HepG2 (cell line): ENCODE results near the gene GNL3. TPM values are rescaled to one million over a fixed set of nuclear protein-coding genes. Genes with fewer than 3 reads are reported as not detected.

Source experiments
- ATAC-seq: fragments of 200-7000 bp; cut with Tn5 transposase; 3 replicates; pipeline ENCODE4 v1.9.1; 2020; ENCODE audit warnings: mild to moderate bottlenecking, moderate library complexity
- BruUV-seq: library from RNA; stranded (reverse); fragments of 400-500 nt; replicated peaks from 2 replicates; lab custom pipeline; 2021; lab: Mats Ljungman, UMichigan
- CTCF ChIA-PET: fragments of 300-600 bp; formaldehyde crosslinking; extraction: SDS; loops from one replicate; lab custom pipeline; 2021; ENCODE audit warnings: low total read pairs, inconsistent platforms, low intra/inter-chr PET ratio; lab: Yijun Ruan, JAX
- POLR2A ChIA-PET: fragments of 350-600 bp; sonication (Branson Sonifier 250); formaldehyde crosslinking; loops from one replicate; lab custom pipeline; 2020; ENCODE audit warnings: antibody characterized with exemption, inconsistent platforms; lab: Yijun Ruan, JAX
- DNase-seq: peaks from one replicate; pipeline ENCODE4 v3.0.0-alpha.2; 2015; ENCODE audit warnings: low spot score
- FAIRE-seq: peaks from 3 replicates; lab custom pipeline; 2011; peaks lifted over from hg19 to GRCh38; lab: Jason Lieb, UNC
- H2AFZ ChIP-seq: one replicate; pipeline ENCODE4 v1.6.1; 2011; ENCODE audit warnings: low read length, inconsistent platforms
- H3K27ac ChIP-seq: fragments of 300-600 bp; 3 replicates; pipeline ENCODE4 v1.8.0; 2011; ENCODE audit warnings: mixed run types, mild to moderate bottlenecking, mixed read lengths, low read length, inconsistent platforms; ENCODE audit not compliant: insufficient read depth; ENCODE audit errors: extremely low read length
- H3K27me3 ChIP-seq, 2 experiments: fragments of 200-600 bp in 1 of 2; 2 replicates in 1 of 2; 3 replicates in 1 of 2; pipeline versions ENCODE4 v1.6.0 to v1.8.0; 2011; ENCODE audit warnings: low read length in 2 of 2, mild to moderate bottlenecking in 2 of 2, moderate library complexity in 2 of 2, inconsistent platforms in 1 of 2; ENCODE audit not compliant: insufficient read depth in 2 of 2, control insufficient read depth in 1 of 2
- H3K36me3 ChIP-seq, 2 experiments: fragments of 200-600 bp in 1 of 2; replicated peaks in 1 of 2; 2 replicates in 1 of 2; 3 replicates in 1 of 2; pipeline versions ENCODE4 v1.5.1 to v1.8.0; 2011; ENCODE audit warnings: low read length in 2 of 2, inconsistent platforms in 1 of 2; ENCODE audit not compliant: insufficient read depth in 2 of 2, control insufficient read depth in 1 of 2
- H3K4me1 ChIP-seq: 2 replicates; pipeline ENCODE4 v1.5.1; 2012; ENCODE audit warnings: low read length, inconsistent platforms; ENCODE audit not compliant: insufficient read depth
- H3K4me2 ChIP-seq: 2 replicates; pipeline ENCODE4 v1.6.0; 2011; ENCODE audit warnings: low read depth, low read length, inconsistent platforms
- H3K4me3 ChIP-seq, 3 experiments: fragments of 200-600 bp in 1 of 3; sonication (generic), shearing (Covaris generic) in 1 of 3; replicated peaks in 1 of 3; 2 replicates each; pipeline ENCODE4 v1.5.1; 2011 to 2016; ENCODE audit warnings: low read length in 3 of 3, inconsistent platforms in 2 of 3, low read depth in 2 of 3, mild to moderate bottlenecking in 2 of 3, control low read depth in 1 of 3, mixed read lengths in 1 of 3; ENCODE audit not compliant: insufficient read depth in 1 of 3
- H3K79me2 ChIP-seq: one replicate; pipeline ENCODE4 v1.6.1; 2011; ENCODE audit warnings: low read length, inconsistent platforms; ENCODE audit not compliant: insufficient read depth
- H3K9ac ChIP-seq: 2 replicates; pipeline ENCODE4 v1.6.0; 2011; ENCODE audit warnings: mild to moderate bottlenecking, low read depth, low read length, inconsistent platforms; ENCODE audit not compliant: insufficient read depth
- H3K9me3 ChIP-seq: 2 replicates; pipeline ENCODE4 v1.5.1; 2012; ENCODE audit warnings: mild to moderate bottlenecking, low read length
- H4K20me1 ChIP-seq: 2 replicates; pipeline ENCODE4 v1.6.0; 2011; ENCODE audit warnings: inconsistent platforms, mild to moderate bottlenecking, low read length, moderate library complexity; ENCODE audit not compliant: insufficient read depth
- GZF1 ChIP-seq: sonication (generic); formaldehyde crosslinking; IDR thresholded peaks from 2 replicates; pipeline ENCODE4 v1.5.1; 2020; ENCODE audit warnings: mild to moderate bottlenecking, missing genetic modification reagents
- HOXD1 ChIP-seq: sonication (generic); formaldehyde crosslinking; IDR thresholded peaks from 2 replicates; pipeline ENCODE4 v1.5.0; 2020; ENCODE audit warnings: missing genetic modification reagents
- MTA1 ChIP-seq: sonication (generic); formaldehyde crosslinking; IDR thresholded peaks from 2 replicates; pipeline ENCODE4 v1.4.0; 2020; ENCODE audit warnings: missing genetic modification reagents, mild to moderate bottlenecking, borderline replicate concordance
- NCOA5 ChIP-seq: sonication (generic); formaldehyde crosslinking; IDR thresholded peaks from 2 replicates; pipeline ENCODE4 v1.4.0; 2020; ENCODE audit warnings: missing genetic modification reagents
- PHF21A ChIP-seq: sonication (generic); formaldehyde crosslinking; IDR thresholded peaks from 2 replicates; pipeline ENCODE4 v1.5.0; 2020; ENCODE audit warnings: mild to moderate bottlenecking, missing genetic modification reagents
- SMAD9 ChIP-seq: sonication (generic); formaldehyde crosslinking; IDR thresholded peaks from 2 replicates; pipeline ENCODE4 v1.5.1; 2020; ENCODE audit warnings: mild to moderate bottlenecking, missing genetic modification reagents
- SNRNP70 ChIP-seq: fragments of 200-400 bp; formaldehyde crosslinking; IDR thresholded peaks from 2 replicates; pipeline ENCODE4 v1.6.1; 2017; ENCODE audit warnings: mild to moderate bottlenecking, low read depth, low read length, moderate library complexity
- SOX13 ChIP-seq, 3 experiments: fragments of 450-650 bp in 1 of 3; sonication (generic) in 1 of 3; formaldehyde crosslinking in 1 of 3; IDR thresholded peaks in 2 of 3; conservative IDR thresholded peaks in 1 of 3; 2 replicates each; pipeline versions ENCODE4 v1.5.0 to v1.6.1; 2016 to 2020; ENCODE audit warnings: antibody characterized with exemption in 1 of 3, mild to moderate bottlenecking in 1 of 3, missing compliant biosample characterization in 1 of 3, missing genetic modification reagents in 1 of 3, moderate library complexity in 1 of 3
- TRIM24 ChIP-seq: sonication (generic); formaldehyde crosslinking; IDR thresholded peaks from 2 replicates; pipeline ENCODE4 v1.8.0; 2022; ENCODE audit warnings: mild to moderate bottlenecking, missing genetic modification reagents
- ZNF136 ChIP-seq: sonication (generic); formaldehyde crosslinking; IDR thresholded peaks from 2 replicates; pipeline ENCODE4 v1.8.1; 2022; ENCODE audit warnings: low read depth, mild to moderate bottlenecking, moderate library complexity, missing genetic modification reagents
- ZNF17 ChIP-seq: sonication (generic); formaldehyde crosslinking; IDR thresholded peaks from 2 replicates; pipeline ENCODE4 v1.5.0; 2020; ENCODE audit warnings: mild to moderate bottlenecking, missing genetic modification reagents
- ZNF546 ChIP-seq: sonication (generic); formaldehyde crosslinking; conservative IDR thresholded peaks from 2 replicates; pipeline ENCODE4 v1.8.1; 2023; ENCODE audit warnings: mild to moderate bottlenecking, missing genetic modification reagents
- WGBS: methylation state at CpG from one replicate; pipeline ENCODE4 v1.1.6; 2017; ENCODE audit warnings: low lambda C conversion rate; 5-methylcytosine and 5-hydroxymethylcytosine counted together
- in situ Hi-C: cut with HindIII; loops from 2 replicates; pipeline ENCODE4 v1.10.0; 2017; ENCODE audit warnings: low pct_unique_long_range_greater_than_20kb; ENCODE audit not compliant: extremely low pct_ligation_motif_present
- intact Hi-C: fragments of 100-400 bp; cut with micrococcal nuclease; formaldehyde crosslinking; loops from one replicate; pipeline ENCODE4 v1.10.0; 2022; ENCODE audit not compliant: unreplicated experiment
- polyA plus RNA-seq, 8 experiments: library from polyadenylated mRNA; depleted of rRNA in 3 of 8; stranded (reverse) in 7 of 8; unstranded in 1 of 8; fragments of >200 nt; fragmentation: Illumina TruSeq in 4 of 8; extraction: Trizol in 4 of 8; gene quantifications; 2 replicates each; pipeline versions ENCODE4 v1.2.1 to v1.2.3, GENCODE V29; 2011 to 2016; ENCODE audit warnings: low read depth in 4 of 8, missing spikeins in 1 of 8, mixed read lengths in 1 of 8; ENCODE audit not compliant: insufficient read depth in 1 of 8
- total RNA-seq, 5 experiments: library from RNA; depleted of rRNA; stranded (reverse); fragments of >200 nt; fragmentation: Illumina TruSeq; extraction: Trizol; gene quantifications; 2 replicates each; pipeline ENCODE4 v1.2.3, GENCODE V29; 2016; ENCODE audit warnings: low read depth in 1 of 5
- TF ChIP-seq, protein P1 (sequence below): fragments of 450-650 bp; IDR thresholded peaks from 2 replicates; pipeline ENCODE4 v1.6.1; 2017
- TF ChIP-seq, protein P2 (sequence below): IDR thresholded peaks from 2 replicates; pipeline ENCODE4 v1.6.1; 2016; ENCODE audit warnings: mild to moderate bottlenecking, missing biosample characterization, missing genetic modification reagents

GNL3 gene
- total and polyA plus RNA-seq, 2 of the 13 experiments (the other 11 are each of a cell fraction or from before 2014, with no cell fraction given): 129 to 257 TPM

DNA sequence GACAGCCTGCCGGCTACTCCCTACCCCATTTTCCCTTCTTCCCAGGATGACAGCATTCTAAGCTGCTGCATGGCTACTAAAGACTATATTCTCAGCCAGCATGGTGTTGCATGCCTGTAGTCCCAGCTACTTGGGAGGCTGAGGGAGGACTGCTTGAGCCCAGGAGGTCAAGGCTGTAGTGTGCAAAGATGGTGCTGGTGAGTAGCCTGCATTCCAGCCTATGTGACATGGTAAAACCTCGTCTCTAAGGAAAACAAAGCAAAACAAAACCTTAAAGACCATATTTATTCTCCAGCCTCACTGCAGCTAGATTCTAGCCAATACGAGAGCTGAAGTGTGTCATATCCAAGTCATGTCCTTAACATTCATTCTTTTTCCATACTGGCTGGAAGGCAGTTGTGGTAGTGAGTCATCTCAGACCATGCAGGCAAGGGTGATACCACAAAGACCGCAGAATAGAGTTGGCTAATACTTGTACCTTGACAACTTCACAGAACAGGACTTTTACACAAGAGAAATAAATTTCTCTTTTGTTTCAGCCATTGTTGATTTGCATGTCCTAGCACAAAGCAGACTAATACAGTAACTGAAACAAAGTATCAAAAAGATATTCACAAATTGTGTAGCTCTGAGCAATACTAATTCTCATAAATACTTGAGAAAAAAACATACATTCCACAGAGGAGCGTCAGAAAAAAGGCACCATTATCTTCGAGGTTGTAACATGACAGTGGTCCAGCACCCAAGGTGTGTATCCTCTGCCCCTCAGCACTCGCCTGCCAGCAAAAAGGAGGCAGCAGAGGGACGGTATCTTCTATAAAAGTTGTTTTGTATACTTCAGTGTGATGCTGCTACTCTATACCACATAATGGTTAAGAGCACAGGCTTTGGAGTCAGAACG, 15.0 kb upstream of the GNL3 start:
- TF ChIP-seq SOX13 (IDR thresholded peaks at IDR 0.05) (no peak), SOX13 (CRISPR knock-in tag; conservative IDR thresholded peaks at IDR 0.05 in 1 of 2, IDR thresholded peaks at IDR 0.05 in 1 of 2) (no peak), MTA1 (CRISPR knock-in tag) (no peak), SMAD9 (CRISPR knock-in tag) (no peak), HOXD1 (CRISPR knock-in tag) (no peak), SNRNP70 (no peak), PHF21A (CRISPR knock-in tag) (no peak)
- CTCF ChIA-PET: no interaction called here
- peaks cover 3% of the 10 kb centered on the region for H3K79me2 ChIP-seq
- BruUV-seq: no TSS peak
- H3K4me2 ChIP-seq: no peak overlapping the region
- POLR2A ChIA-PET: no interaction called here
- no peak overlapping the region for H3K27ac ChIP-seq
- FAIRE-seq: no peak
- H4K20me1 ChIP-seq: no peaks in the 10 kb centered on the region
- DNase-seq: peak; percentile 32
- H3K9ac ChIP-seq: no peak overlapping the region
- H3K36me3 ChIP-seq: peaks cover 14 to 48% of the 10 kb centered on the region in 2 experiments
- H3K4me1 ChIP-seq: no peaks in the 10 kb centered on the region
- in situ Hi-C loops: no loop called here
- intact Hi-C loops: no loop called here
- H3K9me3 ChIP-seq: no peaks in the 10 kb centered on the region
- ATAC-seq: no peak
- 96% methylated on average over 9 of the region's 9 CpGs for whole genome bisulfite sequencing
- no peak overlapping the region for H3K4me3 ChIP-seq
- no peak overlapping the region for H2AFZ ChIP-seq
- H3K27me3 ChIP-seq: no peaks in the 10 kb centered on the region

DNA sequence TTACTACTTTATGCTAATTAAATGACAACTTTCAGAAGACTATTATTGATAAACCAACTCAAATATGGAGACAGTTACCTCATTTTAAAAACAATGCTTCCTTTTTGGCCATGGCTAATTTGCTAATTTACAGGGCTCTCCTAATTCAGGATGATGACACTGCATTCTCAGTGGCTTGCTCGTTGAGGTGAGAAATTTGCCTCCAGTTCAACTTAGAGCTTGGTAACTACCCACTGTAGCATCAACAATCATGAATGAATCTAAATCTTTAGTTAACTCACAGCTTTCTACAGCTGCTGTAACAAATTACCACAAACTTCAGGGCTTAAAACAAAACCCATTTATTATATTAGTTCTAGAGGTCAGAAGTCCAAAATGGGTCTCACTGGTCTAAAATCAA, 14.2 kb upstream of the GNL3 start:
- Histone ChIP-seq H3K4me1 (no peaks in the 10 kb centered on the region), H3K9ac (no peak overlapping the region), H2AFZ (no peak overlapping the region), H3K4me3 (no peak overlapping the region), H3K27ac (no peak overlapping the region), H3K27me3 (no peaks in the 10 kb centered on the region), H3K9me3 (no peaks in the 10 kb centered on the region), H3K4me2 (no peak overlapping the region), H4K20me1 (no peaks in the 10 kb centered on the region), H3K79me2 (peaks cover 3% of the 10 kb centered on the region), H3K36me3 (peaks cover 14 to 52% of the 10 kb centered on the region in 2 experiments)
- no peak for FAIRE-seq
- ATAC-seq: no peak
- TF ChIP-seq NCOA5 (CRISPR knock-in tag) (no peak), ZNF136 (CRISPR knock-in tag) (no peak), ZNF17 (CRISPR knock-in tag) (no peak), TRIM24 (CRISPR knock-in tag) (no peak), GZF1 (CRISPR knock-in tag) (no peak), ZNF546 (no peak)
- TF ChIP-seq, protein P1, sequence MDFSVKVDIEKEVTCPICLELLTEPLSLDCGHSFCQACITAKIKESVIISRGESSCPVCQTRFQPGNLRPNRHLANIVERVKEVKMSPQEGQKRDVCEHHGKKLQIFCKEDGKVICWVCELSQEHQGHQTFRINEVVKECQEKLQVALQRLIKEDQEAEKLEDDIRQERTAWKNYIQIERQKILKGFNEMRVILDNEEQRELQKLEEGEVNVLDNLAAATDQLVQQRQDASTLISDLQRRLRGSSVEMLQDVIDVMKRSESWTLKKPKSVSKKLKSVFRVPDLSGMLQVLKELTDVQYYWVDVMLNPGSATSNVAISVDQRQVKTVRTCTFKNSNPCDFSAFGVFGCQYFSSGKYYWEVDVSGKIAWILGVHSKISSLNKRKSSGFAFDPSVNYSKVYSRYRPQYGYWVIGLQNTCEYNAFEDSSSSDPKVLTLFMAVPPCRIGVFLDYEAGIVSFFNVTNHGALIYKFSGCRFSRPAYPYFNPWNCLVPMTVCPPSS: no peak
- TF ChIP-seq, protein P2, sequence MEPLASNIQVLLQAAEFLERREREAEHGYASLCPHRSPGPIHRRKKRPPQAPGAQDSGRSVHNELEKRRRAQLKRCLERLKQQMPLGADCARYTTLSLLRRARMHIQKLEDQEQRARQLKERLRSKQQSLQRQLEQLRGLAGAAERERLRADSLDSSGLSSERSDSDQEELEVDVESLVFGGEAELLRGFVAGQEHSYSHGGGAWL: no peak
- no peak for DNase-seq
- no TSS peak for BruUV-seq
- in situ Hi-C loops: no loop called here
- WGBS: 86% methylated on average over 1 of the region's 1 CpG
- intact Hi-C loops: no loop called here
- POLR2A ChIA-PET: no interaction called here
- CTCF ChIA-PET: no interaction called here
